Osteoblast (primary cell): ENCODE data around the gene PTBP3. TPM values are rescaled to one million over a fixed set of nuclear protein-coding genes. Genes with fewer than 3 reads are reported as not detected.

Source experiments
- DNase-seq: peaks from one replicate; pipeline ENCODE4 v3.0.0; 2011; ENCODE audit warnings: low spot score, mixed read lengths; ENCODE audit not compliant: insufficient read length; ENCODE audit errors: missing footprints
- H2AFZ ChIP-seq: 2 replicates; pipeline ENCODE4 v1.6.0; 2011; ENCODE audit warnings: mild to moderate bottlenecking, low read length
- H3K27ac ChIP-seq: 2 replicates; pipeline ENCODE4 v1.5.1; 2011; ENCODE audit warnings: mild to moderate bottlenecking, low read depth, low read length, moderate library complexity
- H3K27me3 ChIP-seq: 2 replicates; pipeline ENCODE4 v1.6.0; 2012; ENCODE audit warnings: mild to moderate bottlenecking, control low read depth, inconsistent platforms, low read length, moderate library complexity; ENCODE audit not compliant: insufficient read depth
- H3K36me3 ChIP-seq: 2 replicates; pipeline ENCODE4 v1.5.1; 2011; ENCODE audit warnings: mild to moderate bottlenecking, low read length, control low read depth, moderate library complexity; ENCODE audit not compliant: insufficient read depth
- H3K4me1 ChIP-seq: 2 replicates; pipeline ENCODE4 v1.5.1; 2011; ENCODE audit warnings: mild to moderate bottlenecking, low read length, control low read depth, moderate library complexity; ENCODE audit not compliant: insufficient read depth
- H3K4me2 ChIP-seq: 2 replicates; pipeline ENCODE4 v1.6.0; 2011; ENCODE audit warnings: mild to moderate bottlenecking, low read length; ENCODE audit not compliant: insufficient read depth
- H3K4me3 ChIP-seq: fragments of 200-600 bp; sonication (generic); 3 replicates; pipeline ENCODE4 v1.5.1; 2012; ENCODE audit warnings: mild to moderate bottlenecking, low read length, inconsistent platforms; ENCODE audit not compliant: insufficient read depth
- H3K79me2 ChIP-seq: 2 replicates; pipeline ENCODE4 v1.6.0; 2012; ENCODE audit warnings: mild to moderate bottlenecking, low read length, control low read depth, inconsistent platforms; ENCODE audit not compliant: insufficient read depth
- H3K9me3 ChIP-seq: 2 replicates; pipeline ENCODE4 v1.5.1; 2011; ENCODE audit warnings: low read depth, low read length, control low read depth
- H4K20me1 ChIP-seq: 2 replicates; pipeline ENCODE4 v1.6.0; 2012; ENCODE audit warnings: mild to moderate bottlenecking, low read length, control low read depth; ENCODE audit not compliant: insufficient read depth
- CTCF ChIP-seq: IDR thresholded peaks from 2 replicates; pipeline ENCODE4 v1.5.1; 2011; ENCODE audit warnings: mild to moderate bottlenecking, low read depth, low read length, moderate library complexity; ENCODE audit errors: extremely low read depth
- total RNA-seq: library from RNA; depleted of rRNA; stranded (reverse); fragments of >200 nt; gene quantifications from 2 replicates; pipeline ENCODE4 v1.2.3, GENCODE V29; 2012

Gene PTBP3
- total RNA-seq, 1 donor: 42.0 TPM

GRCh38 chr9:112245126-112245525 is 88.3 kb downstream of the PTBP3 start:
- Histone ChIP-seq H3K4me1 (peaks cover 20% of the 10 kb centered on the region), H3K79me2 (peaks cover 38% of the 10 kb centered on the region), H3K27ac (no peak overlapping the region), H2AFZ (no peak overlapping the region), H3K4me3 (no peak overlapping the region), H3K4me2 (no peak overlapping the region), H4K20me1 (no peaks in the 10 kb centered on the region), H3K9me3 (no peaks in the 10 kb centered on the region), H3K27me3 (no peaks in the 10 kb centered on the region), H3K36me3 (no peaks in the 10 kb centered on the region)
- no peak for DNase-seq
- no peak for TF ChIP-seq CTCF

GRCh38 chr9:112242147-112242804 is 91.1 kb downstream of the PTBP3 start:
- H4K20me1 ChIP-seq: no peaks in the 10 kb centered on the region
- H2AFZ ChIP-seq: no peak overlapping the region
- peaks cover 49% of the 10 kb centered on the region for H3K79me2 ChIP-seq
- H3K9me3 ChIP-seq: no peaks in the 10 kb centered on the region
- H3K4me2 ChIP-seq: no peak overlapping the region
- no peak overlapping the region for H3K4me3 ChIP-seq
- DNase-seq: no peak
- no peaks in the 10 kb centered on the region for H3K36me3 ChIP-seq
- H3K27ac ChIP-seq: peak overlapping the region; percentile 35
- no peak for TF ChIP-seq CTCF
- H3K4me1 ChIP-seq: peaks cover 11% of the 10 kb centered on the region
- no peaks in the 10 kb centered on the region for H3K27me3 ChIP-seq

- Histone ChIP-seq H3K27ac (peak overlapping the region; percentile 35), H3K4me2 (no peak overlapping the region), H3K4me1 (peaks cover 15% of the 10 kb centered on the region), H3K27me3 (no peaks in the 10 kb centered on the region), H2AFZ (no peak overlapping the region), H3K9me3 (no peaks in the 10 kb centered on the region), H3K36me3 (no peaks in the 10 kb centered on the region), H3K4me3 (no peak overlapping the region), H4K20me1 (no peaks in the 10 kb centered on the region), H3K79me2 (peaks cover 50% of the 10 kb centered on the region)
- TF ChIP-seq CTCF: no peak
- DNase-seq: no peak
These were observed 91.9 kb downstream of the PTBP3 start for GRCh38 chr9:112241491-112241890.

- no peak overlapping the region for H3K27ac ChIP-seq
- no peak for TF ChIP-seq CTCF
- no peak overlapping the region for H3K4me2 ChIP-seq
- peaks cover 52% of the 10 kb centered on the region for H3K79me2 ChIP-seq
- DNase-seq: no peak
- no peaks in the 10 kb centered on the region for H3K36me3 ChIP-seq
- H4K20me1 ChIP-seq: no peaks in the 10 kb centered on the region
- H3K4me3 ChIP-seq: no peak overlapping the region
- no peaks in the 10 kb centered on the region for H3K9me3 ChIP-seq
- H3K27me3 ChIP-seq: no peaks in the 10 kb centered on the region
- peaks cover 18% of the 10 kb centered on the region for H3K4me1 ChIP-seq
- no peak overlapping the region for H2AFZ ChIP-seq
These were observed 93.7 kb downstream of the PTBP3 start for GRCh38 chr9:112239708-112240107.
